Measurements from ENCODE around the gene GTF2A1L.

Gene GTF2A1L, protein sequence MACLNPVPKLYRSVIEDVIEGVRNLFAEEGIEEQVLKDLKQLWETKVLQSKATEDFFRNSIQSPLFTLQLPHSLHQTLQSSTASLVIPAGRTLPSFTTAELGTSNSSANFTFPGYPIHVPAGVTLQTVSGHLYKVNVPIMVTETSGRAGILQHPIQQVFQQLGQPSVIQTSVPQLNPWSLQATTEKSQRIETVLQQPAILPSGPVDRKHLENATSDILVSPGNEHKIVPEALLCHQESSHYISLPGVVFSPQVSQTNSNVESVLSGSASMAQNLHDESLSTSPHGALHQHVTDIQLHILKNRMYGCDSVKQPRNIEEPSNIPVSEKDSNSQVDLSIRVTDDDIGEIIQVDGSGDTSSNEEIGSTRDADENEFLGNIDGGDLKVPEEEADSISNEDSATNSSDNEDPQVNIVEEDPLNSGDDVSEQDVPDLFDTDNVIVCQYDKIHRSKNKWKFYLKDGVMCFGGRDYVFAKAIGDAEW

DNA sequence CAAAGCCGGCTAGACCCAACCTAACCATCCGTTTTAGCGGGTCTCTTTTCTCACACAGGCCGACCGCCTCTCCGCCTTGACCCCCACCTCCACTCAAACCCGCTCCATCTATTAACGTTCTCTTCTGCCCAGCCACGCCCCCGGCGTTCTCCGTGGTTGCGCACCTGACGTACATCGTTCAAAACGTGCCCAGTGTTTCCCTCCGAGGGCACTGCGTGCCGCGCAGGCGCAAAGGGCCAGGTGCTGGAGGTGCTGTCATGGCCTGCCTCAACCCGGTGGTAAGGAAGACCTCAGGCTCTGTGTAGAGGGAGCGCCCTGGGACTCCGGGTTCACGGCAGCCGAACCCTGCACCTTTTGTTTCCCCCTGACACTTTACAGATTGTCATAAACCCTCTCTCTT, at the start of gene GTF2A1L:
Gene GTF2A1L (plus strand): TSS at position 239 of the 400 bp plus-strand sequence. CDS start 19 bp downstream, at position 258.
- TF ChIP-seq, protein P1, sequence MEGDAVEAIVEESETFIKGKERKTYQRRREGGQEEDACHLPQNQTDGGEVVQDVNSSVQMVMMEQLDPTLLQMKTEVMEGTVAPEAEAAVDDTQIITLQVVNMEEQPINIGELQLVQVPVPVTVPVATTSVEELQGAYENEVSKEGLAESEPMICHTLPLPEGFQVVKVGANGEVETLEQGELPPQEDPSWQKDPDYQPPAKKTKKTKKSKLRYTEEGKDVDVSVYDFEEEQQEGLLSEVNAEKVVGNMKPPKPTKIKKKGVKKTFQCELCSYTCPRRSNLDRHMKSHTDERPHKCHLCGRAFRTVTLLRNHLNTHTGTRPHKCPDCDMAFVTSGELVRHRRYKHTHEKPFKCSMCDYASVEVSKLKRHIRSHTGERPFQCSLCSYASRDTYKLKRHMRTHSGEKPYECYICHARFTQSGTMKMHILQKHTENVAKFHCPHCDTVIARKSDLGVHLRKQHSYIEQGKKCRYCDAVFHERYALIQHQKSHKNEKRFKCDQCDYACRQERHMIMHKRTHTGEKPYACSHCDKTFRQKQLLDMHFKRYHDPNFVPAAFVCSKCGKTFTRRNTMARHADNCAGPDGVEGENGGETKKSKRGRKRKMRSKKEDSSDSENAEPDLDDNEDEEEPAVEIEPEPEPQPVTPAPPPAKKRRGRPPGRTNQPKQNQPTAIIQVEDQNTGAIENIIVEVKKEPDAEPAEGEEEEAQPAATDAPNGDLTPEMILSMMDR (IDR thresholded peaks at IDR 0.05; ENCODE audit: insufficient read depth, missing control alignments): no peak
- FAIRE-seq: no peak
- DNase-seq (ENCODE audit: insufficient read length, low spot score): no peak

DNA sequence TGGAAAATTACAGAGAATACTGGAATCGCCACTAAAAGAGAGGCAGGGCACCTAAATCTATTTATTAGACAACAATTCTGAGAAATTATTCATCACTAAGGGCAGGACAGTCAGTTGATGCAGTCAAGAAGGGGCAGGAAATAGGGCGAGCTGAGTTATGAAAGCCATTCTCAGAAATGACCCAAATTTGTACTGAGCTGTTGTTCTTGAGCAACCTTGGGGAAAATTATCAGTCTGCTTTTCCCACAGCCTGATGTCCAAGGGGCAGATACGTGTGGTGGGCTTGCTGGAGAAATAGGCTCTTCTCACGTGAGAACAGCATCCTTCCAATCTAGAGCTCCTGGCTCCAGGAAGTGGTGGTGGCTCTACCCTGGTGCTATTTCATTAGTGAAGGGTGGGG, 49.1 kb upstream of the GTF2A1L start:
- DNase-seq (ENCODE audit: insufficient read length, low spot score) (no peak), FAIRE-seq (no peak)
- TF ChIP-seq, protein P1 (IDR thresholded peaks at IDR 0.05; ENCODE audit: insufficient read depth, missing control alignments): no peak

DNA sequence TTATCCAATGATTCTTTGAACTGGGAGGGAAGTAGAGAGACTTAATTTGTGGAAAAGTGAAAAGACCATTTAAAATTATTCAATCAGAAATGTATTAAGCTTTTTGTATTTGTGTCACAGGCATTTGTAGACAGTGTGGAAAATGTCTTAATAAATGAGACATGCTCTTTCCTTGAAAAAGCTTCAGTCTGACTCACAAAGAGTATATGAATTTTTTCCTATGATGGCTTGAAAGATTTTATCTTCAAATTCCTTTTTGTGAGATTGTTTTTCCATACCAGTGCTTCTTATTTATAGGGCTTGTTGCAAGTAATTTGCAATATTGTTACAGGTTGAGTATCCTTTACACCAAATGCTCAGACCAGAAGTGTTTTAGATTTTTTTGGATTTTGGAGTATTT, 48.2 kb upstream of the GTF2A1L start:
- TF ChIP-seq, protein P1 (IDR thresholded peaks at IDR 0.05; ENCODE audit: insufficient read depth, missing control alignments): no peak
- FAIRE-seq: no peak
- no peak for DNase-seq (ENCODE audit: insufficient read length, low spot score)

DNA sequence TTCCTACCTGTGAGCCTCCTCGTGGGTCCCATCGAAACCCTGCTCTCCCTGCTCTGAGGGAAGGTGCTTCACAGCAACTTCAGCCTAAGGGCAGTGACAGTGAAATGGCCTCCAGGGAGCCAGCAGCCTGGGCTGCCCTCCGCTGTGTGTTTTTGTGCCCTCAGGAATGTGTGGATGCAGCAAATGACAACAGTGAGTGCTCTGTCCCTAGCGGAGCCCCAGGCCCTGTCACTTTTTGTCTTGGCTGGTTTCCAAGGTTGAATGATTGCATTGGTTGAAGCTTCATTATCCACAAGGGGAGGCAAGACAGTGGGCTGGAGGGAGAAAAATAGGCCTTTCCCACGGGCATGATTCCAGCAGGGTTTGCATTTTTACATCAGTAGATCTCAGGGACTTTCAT, 44.8 kb upstream of the GTF2A1L start:
- TF ChIP-seq, protein P1 (IDR thresholded peaks at IDR 0.05; ENCODE audit: insufficient read depth, missing control alignments): no peak
- DNase-seq (ENCODE audit: insufficient read length, low spot score) (no peak), FAIRE-seq (no peak)

DNA sequence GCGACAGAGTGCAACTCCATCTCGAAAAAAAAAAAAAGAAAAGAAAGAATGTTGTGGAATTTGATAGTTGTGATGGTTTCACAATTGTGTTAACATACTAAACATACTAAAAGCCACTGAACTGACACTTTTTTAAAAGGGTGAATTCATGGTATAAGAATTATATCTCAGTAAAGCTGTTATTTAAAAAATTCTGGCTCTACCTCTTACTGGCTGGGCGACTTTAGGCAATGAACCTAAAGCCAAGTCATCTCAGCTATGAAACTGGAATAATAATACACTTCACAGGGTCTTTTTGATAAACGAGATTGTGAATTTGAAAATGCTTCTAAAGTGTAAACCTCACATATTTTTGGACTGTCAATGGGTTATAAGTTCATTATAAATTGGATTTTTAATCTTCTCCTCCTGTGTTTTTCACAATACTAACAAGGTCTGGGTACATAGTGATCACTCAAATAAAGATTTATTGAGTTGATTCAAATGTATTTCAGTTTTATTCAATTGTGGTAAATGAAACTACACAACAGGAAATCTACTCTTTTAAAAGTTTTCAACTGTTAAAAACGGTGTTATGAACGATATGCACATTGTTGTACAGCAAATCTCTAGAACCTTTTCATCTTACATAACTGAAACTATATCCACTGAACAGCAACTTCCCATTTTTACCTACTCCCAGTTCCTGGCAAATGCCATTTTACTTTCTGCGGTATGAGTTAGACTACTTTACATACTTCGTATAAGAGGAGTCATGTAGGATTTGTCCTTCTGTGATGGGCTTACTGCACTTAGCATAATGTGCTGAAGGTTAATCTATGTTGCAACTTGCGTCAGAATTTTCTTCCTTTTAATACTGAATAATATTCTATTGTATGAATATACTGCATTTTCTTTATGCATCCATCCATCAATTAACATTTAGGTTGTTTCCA, 43.0 kb upstream of the GTF2A1L start:
- DNase-seq (ENCODE audit: insufficient read length, low spot score): no peak
- TF ChIP-seq, protein P1 (IDR thresholded peaks at IDR 0.05; ENCODE audit: insufficient read depth, missing control alignments): no peak
- FAIRE-seq: no peak

DNA sequence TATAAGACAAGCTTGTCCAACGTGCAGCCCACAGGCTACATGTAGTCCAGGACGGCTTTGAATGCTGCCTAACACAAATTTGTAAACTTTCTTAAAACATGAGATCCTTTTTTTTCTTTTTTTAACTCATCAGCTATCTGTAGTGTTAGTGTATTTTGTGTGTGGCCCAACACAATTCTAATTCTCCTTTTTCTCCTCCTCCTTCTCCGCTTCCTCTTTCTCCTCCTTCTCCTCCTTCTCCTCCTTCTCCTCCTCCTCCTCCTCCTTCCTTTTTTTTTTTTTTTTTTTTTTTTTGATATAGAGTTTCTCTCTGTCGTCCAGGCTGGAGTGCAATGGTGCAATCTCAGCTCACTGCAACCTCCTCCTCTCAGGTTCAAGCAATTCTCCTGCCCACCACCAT, 39.3 kb upstream of the GTF2A1L start:
- DNase-seq (ENCODE audit: insufficient read length, low spot score) (no peak), FAIRE-seq (no peak)
- TF ChIP-seq, protein P1 (IDR thresholded peaks at IDR 0.05; ENCODE audit: insufficient read depth, missing control alignments): no peak

All from D721Med (cell line).